ENCODE measurements around the gene RPRD1A.
"Not testable (repeated sequence)": the region's sequence is repeated elsewhere in the genome, so short reads cannot be mapped to it uniquely, and the experiment has no call there.

DNA sequence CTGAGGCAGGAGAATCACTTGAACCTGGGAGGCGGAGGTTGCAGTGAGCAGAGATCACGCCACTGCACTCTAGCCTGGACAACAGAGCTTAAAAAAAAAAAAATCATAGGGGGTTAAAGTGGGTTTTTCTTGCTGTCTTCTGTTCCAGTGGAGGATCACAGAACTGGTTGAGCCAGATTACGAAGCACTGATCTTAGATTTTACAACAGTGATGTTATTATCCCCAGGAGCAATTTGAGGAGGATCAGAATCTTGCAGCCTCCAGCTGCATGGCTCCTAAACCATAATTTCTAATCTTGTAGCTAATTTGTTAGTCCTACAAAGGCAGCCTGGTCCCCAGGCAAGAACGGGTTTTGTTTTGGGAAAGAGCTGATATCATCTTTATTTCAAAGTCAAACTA is 99.5 kb downstream of the RPRD1A start:
- not testable (repeated sequence) for TF ChIP-seq POLR2AphosphoS5, POLR2A (IDR thresholded peaks at IDR 0.05)
- TF ChIP-seq, protein P1, sequence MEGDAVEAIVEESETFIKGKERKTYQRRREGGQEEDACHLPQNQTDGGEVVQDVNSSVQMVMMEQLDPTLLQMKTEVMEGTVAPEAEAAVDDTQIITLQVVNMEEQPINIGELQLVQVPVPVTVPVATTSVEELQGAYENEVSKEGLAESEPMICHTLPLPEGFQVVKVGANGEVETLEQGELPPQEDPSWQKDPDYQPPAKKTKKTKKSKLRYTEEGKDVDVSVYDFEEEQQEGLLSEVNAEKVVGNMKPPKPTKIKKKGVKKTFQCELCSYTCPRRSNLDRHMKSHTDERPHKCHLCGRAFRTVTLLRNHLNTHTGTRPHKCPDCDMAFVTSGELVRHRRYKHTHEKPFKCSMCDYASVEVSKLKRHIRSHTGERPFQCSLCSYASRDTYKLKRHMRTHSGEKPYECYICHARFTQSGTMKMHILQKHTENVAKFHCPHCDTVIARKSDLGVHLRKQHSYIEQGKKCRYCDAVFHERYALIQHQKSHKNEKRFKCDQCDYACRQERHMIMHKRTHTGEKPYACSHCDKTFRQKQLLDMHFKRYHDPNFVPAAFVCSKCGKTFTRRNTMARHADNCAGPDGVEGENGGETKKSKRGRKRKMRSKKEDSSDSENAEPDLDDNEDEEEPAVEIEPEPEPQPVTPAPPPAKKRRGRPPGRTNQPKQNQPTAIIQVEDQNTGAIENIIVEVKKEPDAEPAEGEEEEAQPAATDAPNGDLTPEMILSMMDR (IDR thresholded peaks at IDR 0.05): not testable (repeated sequence)
